PC-9 (cell line): ENCODE results near the gene NEDD4. TPM values are rescaled to one million over a fixed set of nuclear protein-coding genes. Genes with fewer than 3 reads are reported as not detected.

ENCODE experiments used
- BruUV-seq: library from RNA; stranded (reverse); fragments of 400-500 nt; replicated peaks from 2 replicates; lab custom pipeline; 2021; lab: Mats Ljungman, UMichigan
- CTCF ChIA-PET: fragments of 300-600 bp; sonication (Branson Sonifier 250); formaldehyde crosslinking; loops from one replicate; lab custom pipeline; 2022; ENCODE audit warnings: antibody characterized with exemption; lab: Charles Lee
- POLR2A ChIA-PET: fragments of 300-600 bp; sonication (Branson Sonifier 250); formaldehyde crosslinking; loops from one replicate; lab custom pipeline; 2022; ENCODE audit warnings: antibody characterized with exemption; ENCODE audit not compliant: unreplicated experiment; lab: Charles Lee
- DNase-seq, 2 experiments: peaks; one replicate each; pipeline versions ENCODE4 v3.0.0 to v3.0.0-alpha.2; 2015 to 2022; ENCODE audit warnings: mixed read lengths in 1 of 2
- H2AFZ ChIP-seq: fragments of 200-600 bp; sonication (generic); 2 replicates; pipeline ENCODE4 v1.8.1; 2017; ENCODE audit warnings: antibody characterized with exemption
- H3F3A ChIP-seq: fragments of 200-600 bp; sonication (generic); 2 replicates; pipeline ENCODE4 v1.8.1; 2017; ENCODE audit warnings: antibody characterized with exemption, mild to moderate bottlenecking, low read depth; ENCODE audit not compliant: insufficient read depth
- H3K27ac ChIP-seq: fragments of 200-600 bp; sonication (generic); 2 replicates; pipeline ENCODE4 v1.6.1; 2016; ENCODE audit warnings: mixed run types
- H3K27me3 ChIP-seq: fragments of 200-600 bp; sonication (generic); 2 replicates; pipeline ENCODE4 v1.6.1; 2016; ENCODE audit warnings: low read depth, mixed run types; ENCODE audit not compliant: insufficient read depth
- H3K36me3 ChIP-seq: fragments of 200-600 bp; sonication (generic); 2 replicates; pipeline ENCODE4 v1.6.1; 2016; ENCODE audit warnings: low read depth, mixed run types
- H3K4me1 ChIP-seq: fragments of 200-600 bp; sonication (generic); replicated peaks from 2 replicates; pipeline ENCODE4 v1.6.1; 2016; ENCODE audit warnings: mixed run types; ENCODE audit not compliant: insufficient read depth
- H3K4me2 ChIP-seq: fragments of 200-600 bp; sonication (generic); 2 replicates; pipeline ENCODE4 v1.6.1; 2017; ENCODE audit warnings: mixed run types
- H3K4me3 ChIP-seq: fragments of 200-600 bp; sonication (generic); 2 replicates; pipeline ENCODE4 v1.6.1; 2016; ENCODE audit warnings: mixed run types
- H3K79me2 ChIP-seq: fragments of 200-600 bp; sonication (generic); 2 replicates; pipeline ENCODE4 v1.6.1; 2017; ENCODE audit warnings: low read depth, mixed run types
- H3K9me2 ChIP-seq: fragments of 200-600 bp; sonication (generic); 2 replicates; pipeline ENCODE4 v1.8.1; 2017; ENCODE audit warnings: mild to moderate bottlenecking; ENCODE audit not compliant: insufficient read depth
- H3K9me3 ChIP-seq: fragments of 200-600 bp; sonication (generic); 2 replicates; pipeline ENCODE4 v1.8.1; 2016; ENCODE audit warnings: low read depth; ENCODE audit not compliant: insufficient read depth
- H4K20me1 ChIP-seq: fragments of 200-600 bp; sonication (generic); 2 replicates; pipeline ENCODE4 v1.8.1; 2017; ENCODE audit not compliant: insufficient read depth
- EZH2 ChIP-seq: fragments of 200-600 bp; sonication (generic); IDR thresholded peaks from 2 replicates; pipeline ENCODE4 v1.8.0; 2017; ENCODE audit warnings: antibody characterized with exemption, low read depth
- intact Hi-C: fragments of 100-400 bp; cut with micrococcal nuclease; formaldehyde crosslinking; loops from one replicate; pipeline ENCODE4 v1.10.0; 2022; ENCODE audit not compliant: unreplicated experiment
- total RNA-seq: library from RNA; stranded (reverse); gene quantifications from 2 replicates; pipeline ENCODE4 v1.2.3, GENCODE V29; 2021
- TF ChIP-seq, protein P1 (sequence below): fragments of 200-600 bp; sonication (generic); conservative IDR thresholded peaks from 2 replicates; pipeline ENCODE4 v1.6.1; 2017; ENCODE audit warnings: mixed run types, antibody characterized with exemption, mild to moderate bottlenecking, moderate library complexity

NEDD4 gene
- total RNA-seq, 1 experiment from 2014 or later: 24.5 TPM

DNA sequence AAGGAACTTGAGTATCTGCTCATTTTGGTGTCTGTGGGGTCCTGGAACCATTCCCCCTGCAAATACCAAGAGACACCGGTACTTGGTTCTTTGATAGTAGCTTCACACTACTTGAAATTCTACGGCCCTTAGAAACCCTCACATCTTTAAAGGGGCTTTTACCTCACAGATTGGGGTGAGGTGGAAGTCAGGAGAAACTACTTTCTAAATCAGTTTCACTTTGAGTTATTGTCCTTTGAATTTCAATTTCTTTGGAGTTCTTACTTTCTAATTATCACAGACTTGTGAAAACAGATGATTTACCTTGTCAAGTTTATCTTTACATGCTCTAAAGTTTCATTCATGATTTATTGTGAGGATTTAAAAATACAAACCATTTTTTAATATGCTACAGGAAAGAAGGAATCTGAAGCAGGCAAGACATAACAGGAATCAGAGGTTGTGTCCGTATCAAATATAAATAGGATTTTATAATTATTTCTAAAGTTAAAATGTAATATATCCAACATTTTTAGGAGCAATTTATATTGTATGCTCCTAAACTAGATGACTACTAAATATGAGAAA is 98.9 kb downstream of the NEDD4 start:
- Histone ChIP-seq H3K27ac (no peak overlapping the region), H3K27me3 (no peaks in the 10 kb centered on the region), H3K36me3 (no peaks in the 10 kb centered on the region), H3K4me1 (no peaks in the 10 kb centered on the region), H3K79me2 (no peaks in the 10 kb centered on the region), H3F3A (no peaks in the 10 kb centered on the region), H3K9me3 (no peaks in the 10 kb centered on the region), H3K4me2 (no peak overlapping the region), H2AFZ (no peak overlapping the region), H3K4me3 (no peak overlapping the region), H3K9me2 (no peaks in the 10 kb centered on the region), H4K20me1 (no peaks in the 10 kb centered on the region)
- ChIA-PET POLR2A (no interaction called here), CTCF (no interaction called here)
- intact Hi-C loops: no loop called here
- no TSS peak for BruUV-seq
- no peak for TF ChIP-seq EZH2
- TF ChIP-seq, protein P1, sequence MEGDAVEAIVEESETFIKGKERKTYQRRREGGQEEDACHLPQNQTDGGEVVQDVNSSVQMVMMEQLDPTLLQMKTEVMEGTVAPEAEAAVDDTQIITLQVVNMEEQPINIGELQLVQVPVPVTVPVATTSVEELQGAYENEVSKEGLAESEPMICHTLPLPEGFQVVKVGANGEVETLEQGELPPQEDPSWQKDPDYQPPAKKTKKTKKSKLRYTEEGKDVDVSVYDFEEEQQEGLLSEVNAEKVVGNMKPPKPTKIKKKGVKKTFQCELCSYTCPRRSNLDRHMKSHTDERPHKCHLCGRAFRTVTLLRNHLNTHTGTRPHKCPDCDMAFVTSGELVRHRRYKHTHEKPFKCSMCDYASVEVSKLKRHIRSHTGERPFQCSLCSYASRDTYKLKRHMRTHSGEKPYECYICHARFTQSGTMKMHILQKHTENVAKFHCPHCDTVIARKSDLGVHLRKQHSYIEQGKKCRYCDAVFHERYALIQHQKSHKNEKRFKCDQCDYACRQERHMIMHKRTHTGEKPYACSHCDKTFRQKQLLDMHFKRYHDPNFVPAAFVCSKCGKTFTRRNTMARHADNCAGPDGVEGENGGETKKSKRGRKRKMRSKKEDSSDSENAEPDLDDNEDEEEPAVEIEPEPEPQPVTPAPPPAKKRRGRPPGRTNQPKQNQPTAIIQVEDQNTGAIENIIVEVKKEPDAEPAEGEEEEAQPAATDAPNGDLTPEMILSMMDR: no peak
- no peak for DNase-seq

DNA sequence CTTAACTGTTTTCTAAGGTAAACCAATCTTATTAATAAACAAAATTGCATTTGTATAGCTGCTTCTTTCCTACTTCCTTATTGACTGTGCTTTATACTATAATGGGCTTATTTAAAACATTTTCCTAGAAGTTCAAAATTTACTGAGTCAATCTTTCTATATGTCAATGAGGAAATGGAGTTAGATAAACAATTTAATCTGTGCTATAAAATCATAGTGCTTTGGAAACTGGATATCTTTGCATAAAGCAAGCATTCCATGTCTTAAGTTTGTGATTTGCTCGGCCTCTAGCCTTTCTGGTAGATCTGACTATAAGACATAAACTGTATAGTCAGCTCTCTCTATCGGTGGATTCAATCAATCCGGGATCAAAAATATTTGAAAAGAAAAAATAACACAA is 99.6 kb downstream of the NEDD4 start:
- Histone ChIP-seq H3K4me3 (no peak overlapping the region), H3K36me3 (no peaks in the 10 kb centered on the region), H3F3A (no peaks in the 10 kb centered on the region), H2AFZ (no peak overlapping the region), H3K9me3 (no peaks in the 10 kb centered on the region), H3K4me2 (no peak overlapping the region), H3K9me2 (no peaks in the 10 kb centered on the region), H3K27me3 (no peaks in the 10 kb centered on the region), H3K4me1 (no peaks in the 10 kb centered on the region), H3K27ac (no peak overlapping the region), H3K79me2 (no peaks in the 10 kb centered on the region), H4K20me1 (no peaks in the 10 kb centered on the region)
- BruUV-seq: no TSS peak
- no peak for DNase-seq
- TF ChIP-seq, protein P1: no peak
- TF ChIP-seq EZH2: no peak
- POLR2A ChIA-PET: no interaction called here
- intact Hi-C loops: no loop called here
- CTCF ChIA-PET: no interaction called here

DNA sequence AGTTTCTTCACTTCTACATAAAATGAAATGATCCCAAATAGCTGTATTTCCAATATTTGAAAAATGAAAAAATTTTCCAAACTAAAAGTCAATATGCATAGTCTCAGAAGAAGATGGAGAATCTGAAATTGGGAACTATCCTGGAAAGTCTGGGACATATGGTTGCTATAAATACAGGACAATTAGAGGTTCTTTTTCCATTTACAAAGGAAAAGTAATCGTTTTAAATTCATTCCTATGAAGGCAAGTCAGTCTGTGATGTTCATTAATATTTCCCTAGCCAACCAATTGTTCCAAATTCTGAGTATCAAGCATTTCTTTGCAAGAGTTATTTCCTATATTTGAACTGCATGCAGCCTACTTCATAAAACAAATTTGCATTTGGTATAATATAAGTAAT is 102.2 kb downstream of the NEDD4 start:
- DNase-seq: no peak
- Histone ChIP-seq H3K4me1 (no peaks in the 10 kb centered on the region), H3K9me2 (no peaks in the 10 kb centered on the region), H3F3A (no peaks in the 10 kb centered on the region), H3K9me3 (no peaks in the 10 kb centered on the region), H3K79me2 (no peaks in the 10 kb centered on the region), H3K4me3 (no peak overlapping the region), H3K4me2 (no peak overlapping the region), H3K27me3 (no peaks in the 10 kb centered on the region), H4K20me1 (no peaks in the 10 kb centered on the region), H2AFZ (no peak overlapping the region), H3K36me3 (no peaks in the 10 kb centered on the region), H3K27ac (no peak overlapping the region)
- POLR2A ChIA-PET: no interaction called here
- no TSS peak for BruUV-seq
- intact Hi-C loops: no loop called here
- CTCF ChIA-PET: no interaction called here
- TF ChIP-seq EZH2: no peak
- TF ChIP-seq, protein P1: no peak
